ENCODE measurements around the gene LIN37. TPM values are rescaled to one million over a fixed set of nuclear protein-coding genes. Genes with fewer than 3 reads are reported as not detected.

Gene LIN37
- total RNA-seq, 1 experiment from 2014 or later = 12.4 TPM

- intact Hi-C loops (cut with micrococcal nuclease; ENCODE audit: unreplicated experiment) = no loop called here
- H3K27me3 Mint-ChIP-seq (ENCODE audit: unreplicated experiment) = no peaks in the 10 kb centered on the region
- TF ChIP-seq CTCF (IDR thresholded peaks at IDR 0.05; ENCODE audit: unreplicated experiment) = no peak
- H3K9me3 Mint-ChIP-seq (ENCODE audit: low read depth, unreplicated experiment) = no peaks in the 10 kb centered on the region
- H3K27ac Mint-ChIP-seq (ENCODE audit: unreplicated experiment) = peak within 1 kb of the TSS; percentile 100
- peaks cover 11% of the 10 kb centered on the region for H3K4me1 Mint-ChIP-seq (ENCODE audit: low read depth, unreplicated experiment)
- H3K4me3 Mint-ChIP-seq (ENCODE audit: low read depth, unreplicated experiment) = peak within 1 kb of the TSS; percentile 99
- TSS peak; percentile 67 for BruUV-seq (replicated peaks)
- DNase-seq = peak; percentile 99
- H3K36me3 Mint-ChIP-seq (ENCODE audit: insufficient read depth, unreplicated experiment) = peaks cover 79% of the 10 kb centered on the region
- CTCF ChIA-PET = no interaction called here
These were observed 9.6 kb downstream of the LIN37 start, which contains the start of gene PROSER3 for GRCh38 chr19:35757749-35758608. Gene PROSER3, plus strand, starts transcription at chr19:35758176. Its CDS starts 40 bp downstream, at chr19:35758216.

DNA sequence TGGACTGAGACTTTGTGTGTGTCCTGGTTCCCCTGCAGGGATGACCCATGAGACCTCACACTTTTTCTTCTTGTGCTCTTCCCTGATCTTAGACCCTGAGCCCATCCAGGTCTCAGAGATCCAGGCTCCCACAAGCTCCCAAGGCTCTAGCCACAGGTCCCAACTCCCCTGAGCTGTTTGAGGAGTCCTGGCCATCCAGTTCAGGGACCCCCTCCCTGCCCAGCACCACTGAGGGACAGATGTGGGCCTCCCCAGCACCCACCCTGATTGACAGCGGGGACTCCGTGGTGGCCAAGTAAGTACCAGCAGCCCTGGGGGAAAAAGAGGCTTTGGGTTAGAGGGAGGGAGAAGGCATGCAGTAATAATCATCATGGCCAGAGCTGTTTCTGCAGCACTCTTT lies 11.3 kb downstream of the LIN37 start:
- Mint-ChIP-seq H3K27ac (ENCODE audit: unreplicated experiment) (no peak overlapping the region), H3K4me3 (ENCODE audit: low read depth, unreplicated experiment) (peak overlapping the region; percentile 99), H3K36me3 (ENCODE audit: insufficient read depth, unreplicated experiment) (peaks cover 84% of the 10 kb centered on the region), H3K27me3 (ENCODE audit: unreplicated experiment) (no peaks in the 10 kb centered on the region), H3K4me1 (ENCODE audit: low read depth, unreplicated experiment) (peaks cover 11% of the 10 kb centered on the region), H3K9me3 (ENCODE audit: low read depth, unreplicated experiment) (no peaks in the 10 kb centered on the region)
- TF ChIP-seq CTCF (IDR thresholded peaks at IDR 0.05; ENCODE audit: unreplicated experiment) = no peak
- BruUV-seq (replicated peaks) = no TSS peak
- CTCF ChIA-PET = no interaction called here
- DNase-seq = no peak
- intact Hi-C loops (cut with micrococcal nuclease; ENCODE audit: unreplicated experiment) = no loop called here

- no peak for DNase-seq
- CTCF ChIA-PET = no interaction called here
- H3K36me3 Mint-ChIP-seq (ENCODE audit: insufficient read depth, unreplicated experiment) = peaks cover 82% of the 10 kb centered on the region
These were observed 12.5 kb downstream of the LIN37 start for GRCh38 chr19:35760711-35761349.

More at GRCh38 chr19:35760711-35761349, 12.5 kb downstream of the LIN37 start:
- no peak for TF ChIP-seq CTCF (IDR thresholded peaks at IDR 0.05; ENCODE audit: unreplicated experiment)
- intact Hi-C loops (cut with micrococcal nuclease; ENCODE audit: unreplicated experiment) = no loop called here
- Mint-ChIP-seq H3K27me3 (ENCODE audit: unreplicated experiment) (no peaks in the 10 kb centered on the region), H3K9me3 (ENCODE audit: low read depth, unreplicated experiment) (no peaks in the 10 kb centered on the region), H3K27ac (ENCODE audit: unreplicated experiment) (no peak overlapping the region), H3K4me3 (ENCODE audit: low read depth, unreplicated experiment) (no peak overlapping the region), H3K4me1 (ENCODE audit: low read depth, unreplicated experiment) (peaks cover 11% of the 10 kb centered on the region)
- no TSS peak for BruUV-seq (replicated peaks)
